ENCODE data around the gene ARAP3.
"Not testable (repeated sequence)": the region's sequence is repeated elsewhere in the genome, so short reads cannot be mapped to it uniquely, and the experiment has no call there.

The ARAP3 gene, protein sequence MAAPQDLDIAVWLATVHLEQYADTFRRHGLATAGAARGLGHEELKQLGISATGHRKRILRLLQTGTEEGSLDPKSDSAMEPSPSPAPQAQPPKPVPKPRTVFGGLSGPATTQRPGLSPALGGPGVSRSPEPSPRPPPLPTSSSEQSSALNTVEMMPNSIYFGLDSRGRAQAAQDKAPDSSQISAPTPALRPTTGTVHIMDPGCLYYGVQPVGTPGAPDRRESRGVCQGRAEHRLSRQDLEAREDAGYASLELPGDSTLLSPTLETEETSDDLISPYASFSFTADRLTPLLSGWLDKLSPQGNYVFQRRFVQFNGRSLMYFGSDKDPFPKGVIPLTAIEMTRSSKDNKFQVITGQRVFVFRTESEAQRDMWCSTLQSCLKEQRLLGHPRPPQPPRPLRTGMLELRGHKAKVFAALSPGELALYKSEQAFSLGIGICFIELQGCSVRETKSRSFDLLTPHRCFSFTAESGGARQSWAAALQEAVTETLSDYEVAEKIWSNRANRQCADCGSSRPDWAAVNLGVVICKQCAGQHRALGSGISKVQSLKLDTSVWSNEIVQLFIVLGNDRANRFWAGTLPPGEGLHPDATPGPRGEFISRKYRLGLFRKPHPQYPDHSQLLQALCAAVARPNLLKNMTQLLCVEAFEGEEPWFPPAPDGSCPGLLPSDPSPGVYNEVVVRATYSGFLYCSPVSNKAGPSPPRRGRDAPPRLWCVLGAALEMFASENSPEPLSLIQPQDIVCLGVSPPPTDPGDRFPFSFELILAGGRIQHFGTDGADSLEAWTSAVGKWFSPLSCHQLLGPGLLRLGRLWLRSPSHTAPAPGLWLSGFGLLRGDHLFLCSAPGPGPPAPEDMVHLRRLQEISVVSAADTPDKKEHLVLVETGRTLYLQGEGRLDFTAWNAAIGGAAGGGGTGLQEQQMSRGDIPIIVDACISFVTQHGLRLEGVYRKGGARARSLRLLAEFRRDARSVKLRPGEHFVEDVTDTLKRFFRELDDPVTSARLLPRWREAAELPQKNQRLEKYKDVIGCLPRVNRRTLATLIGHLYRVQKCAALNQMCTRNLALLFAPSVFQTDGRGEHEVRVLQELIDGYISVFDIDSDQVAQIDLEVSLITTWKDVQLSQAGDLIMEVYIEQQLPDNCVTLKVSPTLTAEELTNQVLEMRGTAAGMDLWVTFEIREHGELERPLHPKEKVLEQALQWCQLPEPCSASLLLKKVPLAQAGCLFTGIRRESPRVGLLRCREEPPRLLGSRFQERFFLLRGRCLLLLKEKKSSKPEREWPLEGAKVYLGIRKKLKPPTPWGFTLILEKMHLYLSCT (N-terminal part only)

DNA sequence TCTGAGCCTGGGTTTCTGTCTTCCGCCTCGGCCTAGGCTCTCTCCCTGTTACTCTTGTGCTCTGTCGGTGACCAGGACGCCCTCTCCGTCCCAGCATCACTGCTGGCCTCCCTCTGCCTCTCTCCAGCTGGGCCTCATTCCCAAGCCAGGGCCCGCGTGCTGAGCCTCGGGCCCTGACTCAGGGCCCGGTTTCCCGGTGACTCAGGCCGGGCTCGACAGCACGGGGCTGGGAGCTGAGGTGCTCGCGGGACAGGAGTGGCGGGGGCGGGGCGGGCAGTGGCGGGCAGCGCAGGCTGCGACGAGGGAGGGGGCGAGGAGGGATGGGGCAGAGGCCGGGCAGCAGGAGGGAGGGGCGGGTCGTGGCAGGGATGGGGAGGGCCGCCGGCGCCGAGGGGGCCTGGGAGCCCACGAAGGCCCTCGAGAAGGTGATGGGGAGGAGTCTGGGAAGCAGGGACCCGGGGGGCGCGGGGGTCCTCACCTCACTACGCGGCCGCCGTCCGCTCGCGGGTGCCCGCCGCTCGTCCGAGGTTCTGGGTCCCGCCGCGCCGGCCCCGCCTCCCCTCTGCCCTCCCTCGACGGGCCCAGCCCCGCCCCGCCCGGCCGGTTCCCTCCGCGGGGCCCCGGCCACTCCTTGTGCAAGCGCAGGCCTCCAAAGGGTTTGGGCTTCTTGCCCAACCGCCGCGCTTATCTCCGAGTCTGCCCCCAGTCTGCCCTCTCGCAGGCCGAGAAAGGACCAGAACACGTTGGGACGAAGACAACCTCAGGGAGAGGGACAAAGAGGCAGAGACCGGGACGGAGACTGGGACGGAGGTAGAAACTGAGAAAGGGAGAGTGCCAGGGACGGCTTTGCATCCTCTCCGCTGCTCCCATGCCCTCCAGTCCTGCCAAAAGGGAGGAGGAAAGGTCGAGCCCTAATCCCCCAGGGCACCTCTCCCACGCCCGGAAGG lies at the start of gene ARAP3:
Gene ARAP3, minus strand, starts transcription at position 536 of the 947 bp plus-strand sequence. CDS start 1,744 bp downstream, outside the sequence.
- H3K9me3 ChIP-seq (ENCODE audit: low read length), result peaks cover 4% of the 10 kb centered on the region
- no peaks in the 10 kb centered on the region for H3K36me3 ChIP-seq (ENCODE audit: insufficient read depth, low read length)
- peaks cover 0 to 4% of the 10 kb centered on the region in 2 donors for H3K27me3 ChIP-seq (ENCODE audit: control insufficient read depth in 1 of 2, insufficient read depth in 2 of 2, low read length in 2 of 2)
- H3K9ac ChIP-seq (ENCODE audit: low read length), result peak within 1 kb of the TSS; percentile 27
- H3K4me1 ChIP-seq (ENCODE audit: insufficient read depth, low read length), result peaks cover 12% of the 10 kb centered on the region
- H3K4me3 ChIP-seq (ENCODE audit: low read depth in 1 of 2, low read length in 2 of 2), result peak within 1 kb of the TSS; percentile 21 to 57
- H3K27ac ChIP-seq (ENCODE audit: low read depth, low read length), result peak within 1 kb of the TSS; percentile 23

GRCh38 chr5:141729387-141730006 lies 47.5 kb upstream of the ARAP3 start:
- Histone ChIP-seq H3K9ac (ENCODE audit: low read length) (no peak overlapping the region), H3K36me3 (ENCODE audit: insufficient read depth, low read length) (no peaks in the 10 kb centered on the region), H3K27ac (ENCODE audit: low read depth, low read length) (no peak overlapping the region), H3K4me1 (ENCODE audit: insufficient read depth, low read length) (no peaks in the 10 kb centered on the region), H3K9me3 (ENCODE audit: low read length) (no peaks in the 10 kb centered on the region), H3K27me3 (ENCODE audit: control insufficient read depth in 1 of 2, insufficient read depth in 2 of 2, low read length in 2 of 2) (no peaks in the 10 kb centered on the region), H3K4me3 (ENCODE audit: low read depth in 1 of 2, low read length in 2 of 2) (no peak overlapping the region)

GRCh38 chr5:141725891-141726290 lies 43.9 kb upstream of the ARAP3 start:
- no peaks in the 10 kb centered on the region for H3K27me3 ChIP-seq (ENCODE audit: control insufficient read depth in 1 of 2, insufficient read depth in 2 of 2, low read length in 2 of 2)
- no peaks in the 10 kb centered on the region for H3K4me1 ChIP-seq (ENCODE audit: insufficient read depth, low read length)
- H3K9me3 ChIP-seq (ENCODE audit: low read length), result no peaks in the 10 kb centered on the region
- H3K9ac ChIP-seq (ENCODE audit: low read length), result no peak overlapping the region
- H3K27ac ChIP-seq (ENCODE audit: low read depth, low read length), result no peak overlapping the region
- H3K36me3 ChIP-seq (ENCODE audit: insufficient read depth, low read length), result no peaks in the 10 kb centered on the region
- H3K4me3 ChIP-seq (ENCODE audit: low read depth in 1 of 2, low read length in 2 of 2), result no peak overlapping the region

GRCh38 chr5:141725174-141725573 lies 43.1 kb upstream of the ARAP3 start:
- not testable (repeated sequence) for H3K4me3 ChIP-seq (ENCODE audit: low read depth in 1 of 2, low read length in 2 of 2); H3K4me1 ChIP-seq (ENCODE audit: insufficient read depth, low read length); H3K27me3 ChIP-seq (ENCODE audit: control insufficient read depth in 1 of 2, insufficient read depth in 2 of 2, low read length in 2 of 2); H3K9me3 ChIP-seq (ENCODE audit: low read length); H3K27ac ChIP-seq (ENCODE audit: low read depth, low read length); H3K36me3 ChIP-seq (ENCODE audit: insufficient read depth, low read length); H3K9ac ChIP-seq (ENCODE audit: low read length)

DNA sequence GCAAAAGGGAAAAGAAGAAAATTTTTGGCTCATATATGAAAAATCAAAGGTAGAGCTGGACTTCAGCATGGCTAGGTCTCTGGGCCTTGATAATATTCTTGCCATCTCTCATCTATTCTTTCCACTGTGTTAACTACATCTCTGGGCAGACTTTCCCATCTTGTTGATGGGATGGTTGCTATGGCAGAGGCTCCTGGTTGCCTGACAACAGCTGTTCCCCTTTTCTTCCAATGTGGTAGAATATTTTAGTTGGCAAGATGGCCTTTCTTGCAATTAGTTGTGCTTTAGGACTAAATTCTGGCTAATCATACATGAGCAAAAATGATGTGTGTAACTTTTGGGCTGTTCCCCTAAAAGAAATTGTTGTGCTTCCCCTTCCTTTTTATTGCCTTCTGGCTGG lies 40.2 kb upstream of the ARAP3 start:
- Histone ChIP-seq H3K9me3 (ENCODE audit: low read length) (no peaks in the 10 kb centered on the region), H3K36me3 (ENCODE audit: insufficient read depth, low read length) (no peaks in the 10 kb centered on the region), H3K27me3 (ENCODE audit: control insufficient read depth in 1 of 2, insufficient read depth in 2 of 2, low read length in 2 of 2) (no peaks in the 10 kb centered on the region), H3K27ac (ENCODE audit: low read depth, low read length) (no peak overlapping the region), H3K4me1 (ENCODE audit: insufficient read depth, low read length) (no peaks in the 10 kb centered on the region), H3K4me3 (ENCODE audit: low read depth in 1 of 2, low read length in 2 of 2) (no peak overlapping the region), H3K9ac (ENCODE audit: low read length) (no peak overlapping the region)

GRCh38 chr5:141717043-141717442 lies 35.0 kb upstream of the ARAP3 start:
- H3K9me3 ChIP-seq (ENCODE audit: low read length), result no peaks in the 10 kb centered on the region

GRCh38 chr5:141716468-141716867 lies 34.4 kb upstream of the ARAP3 start:
- no peak overlapping the region for H3K9ac ChIP-seq (ENCODE audit: low read length)
- H3K36me3 ChIP-seq (ENCODE audit: insufficient read depth, low read length), result no peaks in the 10 kb centered on the region
- no peaks in the 10 kb centered on the region for H3K4me1 ChIP-seq (ENCODE audit: insufficient read depth, low read length)
- no peak overlapping the region for H3K27ac ChIP-seq (ENCODE audit: low read depth, low read length)
- H3K9me3 ChIP-seq (ENCODE audit: low read length), result no peaks in the 10 kb centered on the region
- no peaks in the 10 kb centered on the region for H3K27me3 ChIP-seq (ENCODE audit: control insufficient read depth in 1 of 2, insufficient read depth in 2 of 2, low read length in 2 of 2)
- H3K4me3 ChIP-seq (ENCODE audit: low read depth in 1 of 2, low read length in 2 of 2), result no peak overlapping the region

More at GRCh38 chr5:141717043-141717442, 35.0 kb upstream of the ARAP3 start:
- Histone ChIP-seq H3K27ac (ENCODE audit: low read depth, low read length) (no peak overlapping the region), H3K27me3 (ENCODE audit: control insufficient read depth in 1 of 2, insufficient read depth in 2 of 2, low read length in 2 of 2) (no peaks in the 10 kb centered on the region), H3K9ac (ENCODE audit: low read length) (no peak overlapping the region), H3K4me1 (ENCODE audit: insufficient read depth, low read length) (no peaks in the 10 kb centered on the region), H3K4me3 (ENCODE audit: low read depth in 1 of 2, low read length in 2 of 2) (no peak overlapping the region), H3K36me3 (ENCODE audit: insufficient read depth, low read length) (no peaks in the 10 kb centered on the region)

DNA sequence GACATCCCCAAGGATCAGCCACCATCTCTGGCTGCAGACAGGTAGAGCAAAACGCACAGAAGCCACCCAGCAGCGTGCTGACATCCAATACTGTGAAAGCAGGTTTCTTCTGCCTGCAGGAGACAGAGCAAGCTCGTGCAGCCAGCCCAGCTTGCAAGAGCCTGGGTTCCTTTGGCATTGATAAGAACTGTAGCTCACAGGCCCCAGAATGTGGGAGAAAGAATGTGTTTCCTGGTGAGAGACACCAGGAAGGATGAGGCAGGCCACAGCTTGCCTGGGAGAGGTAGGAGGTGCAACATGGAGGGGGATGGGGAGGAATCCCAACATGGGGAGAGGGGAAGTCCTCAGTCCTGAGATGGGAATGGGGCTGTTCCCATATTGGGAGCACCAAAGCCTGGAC lies 34.0 kb upstream of the ARAP3 start:
- Histone ChIP-seq H3K27me3 (ENCODE audit: control insufficient read depth in 1 of 2, insufficient read depth in 2 of 2, low read length in 2 of 2) (no peaks in the 10 kb centered on the region), H3K36me3 (ENCODE audit: insufficient read depth, low read length) (no peaks in the 10 kb centered on the region)

GRCh38 chr5:141715346-141715905 lies 33.4 kb upstream of the ARAP3 start:
- no peaks in the 10 kb centered on the region for H3K4me1 ChIP-seq (ENCODE audit: insufficient read depth, low read length)
- H3K27me3 ChIP-seq (ENCODE audit: control insufficient read depth in 1 of 2, insufficient read depth in 2 of 2, low read length in 2 of 2), result no peaks in the 10 kb centered on the region
- no peak overlapping the region for H3K4me3 ChIP-seq (ENCODE audit: low read depth in 1 of 2, low read length in 2 of 2)
- H3K9me3 ChIP-seq (ENCODE audit: low read length), result no peaks in the 10 kb centered on the region
- no peak overlapping the region for H3K9ac ChIP-seq (ENCODE audit: low read length)
- H3K27ac ChIP-seq (ENCODE audit: low read depth, low read length), result no peak overlapping the region
- no peaks in the 10 kb centered on the region for H3K36me3 ChIP-seq (ENCODE audit: insufficient read depth, low read length)

More for the DNA sequence above, 34.0 kb upstream of the ARAP3 start:
- no peaks in the 10 kb centered on the region for H3K4me1 ChIP-seq (ENCODE audit: insufficient read depth, low read length)
- no peak overlapping the region for H3K4me3 ChIP-seq (ENCODE audit: low read depth in 1 of 2, low read length in 2 of 2)
- no peak overlapping the region for H3K9ac ChIP-seq (ENCODE audit: low read length)
- H3K27ac ChIP-seq (ENCODE audit: low read depth, low read length), result no peak overlapping the region
- no peaks in the 10 kb centered on the region for H3K9me3 ChIP-seq (ENCODE audit: low read length)

Measured in muscle layer of colon (tissue), 2 donors.